IMR-90 (cell line): ENCODE measurements around the gene SKAP1. TPM values are rescaled to one million over a fixed set of nuclear protein-coding genes. Genes with fewer than 3 reads are reported as not detected.

Experiments used
- ATAC-seq: fragments of 200-7000 bp; cut with Tn5 transposase; 2 replicates; pipeline ENCODE4 v1.9.1; 2020; ENCODE audit warnings: low read depth, mild to moderate bottlenecking, moderate library complexity
- BruUV-seq: library from RNA; stranded (reverse); fragments of 400-500 nt; replicated peaks from 2 replicates; lab custom pipeline; 2021; lab: Mats Ljungman, UMichigan
- CTCF ChIA-PET: fragments of 300-600 bp; formaldehyde crosslinking; extraction: SDS; loops from one replicate; lab custom pipeline; 2021; ENCODE audit warnings: antibody characterized with exemption; lab: Yijun Ruan, JAX
- POLR2A ChIA-PET: fragments of 300-600 bp; sonication (Branson Sonifier 250); formaldehyde crosslinking; loops from one replicate; lab custom pipeline; 2022; ENCODE audit warnings: antibody characterized with exemption; ENCODE audit not compliant: unreplicated experiment; lab: Charles Lee
- DNase-seq: peaks from one replicate; pipeline ENCODE4 v3.0.0; 2013
- H2AFZ ChIP-seq: replicated peaks from 2 replicates; pipeline ENCODE3; 2013; ENCODE audit warnings: low read length, mild to moderate bottlenecking; ENCODE audit not compliant: poor library complexity
- H2AK5ac ChIP-seq: 2 replicates; pipeline ENCODE4 v1.6.1; 2013; ENCODE audit warnings: low read depth, low read length, inconsistent platforms
- H2AK9ac ChIP-seq: replicated peaks from 2 replicates; pipeline ENCODE3; 2013; ENCODE audit warnings: mild to moderate bottlenecking, low read depth, low read length, moderate library complexity; ENCODE audit not compliant: poor library complexity
- H2BK120ac ChIP-seq: 2 replicates; pipeline ENCODE4 v1.6.1; 2013; ENCODE audit warnings: low read depth, low read length, inconsistent platforms
- H2BK15ac ChIP-seq: 3 replicates; pipeline ENCODE4 v1.6.1; 2013; ENCODE audit warnings: low read depth, low read length, inconsistent platforms
- H2BK20ac ChIP-seq: 2 replicates; pipeline ENCODE4 v1.6.1; 2013; ENCODE audit warnings: low read depth, mild to moderate bottlenecking, inconsistent platforms, low read length, moderate library complexity
- H2BK5ac ChIP-seq: 2 replicates; pipeline ENCODE4 v1.6.1; 2013; ENCODE audit warnings: mild to moderate bottlenecking, low read depth, low read length, inconsistent platforms; ENCODE audit not compliant: poor library complexity, severe bottlenecking
- H3K14ac ChIP-seq: replicated peaks from 2 replicates; pipeline ENCODE4 v1.6.1; 2013; ENCODE audit warnings: low read depth, low read length, inconsistent platforms
- H3K18ac ChIP-seq: 2 replicates; pipeline ENCODE4 v1.6.1; 2013; ENCODE audit warnings: low read depth, low read length, control low read depth
- H3K23ac ChIP-seq: 2 replicates; pipeline ENCODE4 v1.6.1; 2013; ENCODE audit warnings: low read depth, low read length, inconsistent platforms
- H3K27ac ChIP-seq: 2 replicates; pipeline ENCODE4 v1.5.1; 2013; ENCODE audit warnings: mild to moderate bottlenecking, control low read depth, low read length; ENCODE audit not compliant: insufficient read depth
- H3K27me3 ChIP-seq: 2 replicates; pipeline ENCODE4 v1.6.1; 2013; ENCODE audit warnings: low read length; ENCODE audit not compliant: control insufficient read depth, insufficient read depth
- H3K36me3 ChIP-seq: 2 replicates; pipeline ENCODE4 v1.6.1; 2013; ENCODE audit warnings: low read length, mixed read lengths; ENCODE audit not compliant: control insufficient read depth, insufficient read depth
- H3K4ac ChIP-seq: 2 replicates; pipeline ENCODE4 v1.6.1; 2013; ENCODE audit warnings: low read depth, low read length, inconsistent platforms
- H3K4me1 ChIP-seq: 2 replicates; pipeline ENCODE4 v1.6.1; 2013; ENCODE audit warnings: low read length, mixed read lengths; ENCODE audit not compliant: control insufficient read depth, insufficient read depth
- H3K4me2 ChIP-seq: 2 replicates; pipeline ENCODE4 v1.6.1; 2013; ENCODE audit warnings: low read depth, mild to moderate bottlenecking, control low read depth, low read length, moderate library complexity
- H3K4me3 ChIP-seq: 2 replicates; pipeline ENCODE4 v1.5.1; 2013; ENCODE audit warnings: low read depth, mild to moderate bottlenecking, control low read depth, low read length, moderate library complexity; ENCODE audit not compliant: insufficient read depth
- H3K56ac ChIP-seq: 2 replicates; pipeline ENCODE4 v1.6.1; 2013; ENCODE audit warnings: low read length, inconsistent platforms; ENCODE audit not compliant: insufficient read depth; ENCODE audit errors: extremely low read depth
- H3K79me1 ChIP-seq, 2 experiments: 2 replicates each; pipeline ENCODE4 v1.6.1; 2013; ENCODE audit warnings: low read length in 2 of 2, inconsistent platforms in 1 of 2, low read depth in 1 of 2
- H3K9ac ChIP-seq: 2 replicates; pipeline ENCODE4 v1.6.1; 2013; ENCODE audit warnings: low read depth, low read length, control low read depth
- H3K9me1 ChIP-seq: 2 replicates; pipeline ENCODE4 v1.6.1; 2013; ENCODE audit warnings: low read length, inconsistent platforms; ENCODE audit not compliant: insufficient read depth
- H3K9me3 ChIP-seq: 2 replicates; pipeline ENCODE4 v1.6.1; 2013; ENCODE audit warnings: low read length; ENCODE audit not compliant: control insufficient read depth, insufficient read depth
- H4K20me1 ChIP-seq: 2 replicates; pipeline ENCODE4 v1.6.1; 2013; ENCODE audit warnings: low read length, inconsistent platforms; ENCODE audit not compliant: insufficient read depth
- H4K5ac ChIP-seq: 2 replicates; pipeline ENCODE4 v1.6.1; 2013; ENCODE audit warnings: mild to moderate bottlenecking, low read depth, low read length, control low read depth
- H4K8ac ChIP-seq, 2 experiments: 2 replicates each; pipeline ENCODE4 v1.6.1; 2013; ENCODE audit warnings: low read depth in 2 of 2, low read length in 2 of 2, control low read depth in 1 of 2, inconsistent platforms in 1 of 2
- H4K91ac ChIP-seq: 2 replicates; pipeline ENCODE4 v1.6.1; 2013; ENCODE audit warnings: low read depth, low read length, inconsistent platforms; ENCODE audit not compliant: insufficient read depth
- CHD1 ChIP-seq: IDR thresholded peaks from 2 replicates; pipeline ENCODE4 v1.6.1; 2012; ENCODE audit warnings: low read depth, low read length, improper control_type of control experiment
- RAD21 ChIP-seq: IDR thresholded peaks from 2 replicates; pipeline ENCODE4 v1.6.1; 2012; ENCODE audit warnings: low read length, improper control_type of control experiment
- SMC3 ChIP-seq: fragments of 150-350 bp; IDR thresholded peaks from 2 replicates; pipeline ENCODE4 v1.6.1; 2016; ENCODE audit warnings: low read depth, mild to moderate bottlenecking, antibody characterized with exemption, low read length, moderate library complexity
- dilution Hi-C: fragments of 300-500 bp; cut with HindIII; formaldehyde crosslinking; loops from one replicate; pipeline ENCODE4 v1.14.3; 2018; ENCODE audit warnings: low sequenced_read_pairs; ENCODE audit not compliant: unreplicated experiment
- in situ Hi-C: fragments of 300-500 bp; cut with MboI; formaldehyde crosslinking; loops from 3 replicates; pipeline ENCODE4 v1.14.3; 2019; ENCODE audit warnings: low sequenced_read_pairs, inconsistent platforms, mixed read lengths
- intact Hi-C: fragments of 100-400 bp; cut with micrococcal nuclease; formaldehyde crosslinking; loops from 2 replicates; pipeline ENCODE4 v1.10.0; 2022
- polyA plus RNA-seq, 3 experiments: library from polyadenylated mRNA; depleted of rRNA; stranded (reverse); fragments of >200 nt; gene quantifications; 2 replicates each; pipeline ENCODE4 v1.2.3, GENCODE V29; 2012; ENCODE audit warnings: low replicate concordance in 1 of 3
- total RNA-seq: library from RNA; depleted of rRNA; stranded (reverse); fragments of >200 nt; gene quantifications from 2 replicates; pipeline ENCODE4 v1.2.3, GENCODE V29; 2012
- TF ChIP-seq, protein P1 (sequence below): fragments of 150-350 bp; IDR thresholded peaks from 2 replicates; pipeline ENCODE4 v1.6.1; 2017; ENCODE audit warnings: mild to moderate bottlenecking, antibody characterized with exemption, low read length, low read depth
- TF ChIP-seq, protein P2 (sequence below): conservative IDR thresholded peaks from 2 replicates; pipeline ENCODE4 v1.5.1; 2012; ENCODE audit warnings: mild to moderate bottlenecking, low read depth, low read length, improper control_type of control experiment

Gene SKAP1
- total and polyA plus RNA-seq, 2 of the 4 experiments (the other 2 are of a cell fraction), result not detected

DNA sequence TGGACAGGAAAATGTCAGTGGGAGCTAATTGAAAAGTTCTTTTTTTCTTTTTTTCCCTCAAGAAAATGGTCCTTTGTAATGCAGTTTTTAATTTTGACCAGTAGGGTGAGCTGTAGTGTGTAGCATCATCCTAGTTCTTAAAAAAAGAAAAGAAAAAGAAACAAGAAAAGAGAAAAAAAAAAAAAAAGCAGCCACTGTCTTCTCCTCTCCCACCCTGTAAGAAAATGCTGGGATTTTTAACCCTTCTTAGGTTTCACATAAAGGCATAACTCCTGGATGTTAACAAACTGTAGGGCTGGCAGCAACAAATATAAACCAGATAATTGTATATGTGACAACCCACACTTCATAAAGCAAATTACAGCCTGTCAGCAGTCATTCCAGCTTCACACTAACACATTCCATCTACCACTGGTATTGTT lies 78.1 kb downstream of the SKAP1 start:
- no peak overlapping the region for H3K14ac ChIP-seq
- no peaks in the 10 kb centered on the region for H3K36me3 ChIP-seq
- no peak overlapping the region for H2AK9ac ChIP-seq
- no peaks in the 10 kb centered on the region for H3K79me1 ChIP-seq
- intact Hi-C loops, result loop anchor here (2.0 kb wide), 2 partner anchors 141 to 189 kb away; no protein-coding TSS in a partner anchor
- no peaks in the 10 kb centered on the region for H4K20me1 ChIP-seq
- BruUV-seq, result no TSS peak
- H3K23ac ChIP-seq, result no peak overlapping the region
- dilution Hi-C loops, result no loop called here
- H2BK120ac ChIP-seq, result no peak overlapping the region
- H3K4me1 ChIP-seq, result 0 out of 2 replicates have a peak, but pooled peaks cover 1% of the 10 kb centered on the region
- H3K4ac ChIP-seq, result no peak overlapping the region
- H3K27me3 ChIP-seq, result peaks cover 32% of the 10 kb centered on the region
- no peak overlapping the region for H3K27ac ChIP-seq
- H3K9ac ChIP-seq, result no peak overlapping the region
- in situ Hi-C loops, result loop anchor here (10.0 kb wide), 1 partner anchor 193 kb away; the partner anchor contains the start of gene HOXB2
- no peak overlapping the region for H3K56ac ChIP-seq
- H2BK15ac ChIP-seq, result no peak overlapping the region
- H2AK5ac ChIP-seq, result no peak overlapping the region
- H3K18ac ChIP-seq, result no peak overlapping the region
- H3K9me1 ChIP-seq, result no peaks in the 10 kb centered on the region
- H4K5ac ChIP-seq, result no peak overlapping the region
- ChIA-PET CTCF (interaction anchor here (0.6 to 2.4 kb wide), 15 partner anchors 11 to 261 kb away, joined by 3 to 15 read pairs (median 5); partner anchors contain the start of gene HOXB5), POLR2A (interaction anchor here (1.0 kb wide), 1 partner anchor 242 kb away, joined by 4 read pairs; no protein-coding TSS in a partner anchor)
- no peak overlapping the region for H3K4me3 ChIP-seq
- H3K9me3 ChIP-seq, result peaks cover 6% of the 10 kb centered on the region; the same call in 1 of the 2 replicates
- H4K8ac ChIP-seq, result no peak overlapping the region
- peak; percentile 61 for TF ChIP-seq SMC3
- TF ChIP-seq, protein P1, sequence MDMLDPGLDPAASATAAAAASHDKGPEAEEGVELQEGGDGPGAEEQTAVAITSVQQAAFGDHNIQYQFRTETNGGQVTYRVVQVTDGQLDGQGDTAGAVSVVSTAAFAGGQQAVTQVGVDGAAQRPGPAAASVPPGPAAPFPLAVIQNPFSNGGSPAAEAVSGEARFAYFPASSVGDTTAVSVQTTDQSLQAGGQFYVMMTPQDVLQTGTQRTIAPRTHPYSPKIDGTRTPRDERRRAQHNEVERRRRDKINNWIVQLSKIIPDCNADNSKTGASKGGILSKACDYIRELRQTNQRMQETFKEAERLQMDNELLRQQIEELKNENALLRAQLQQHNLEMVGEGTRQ, result no peak
- TF ChIP-seq, protein P2, sequence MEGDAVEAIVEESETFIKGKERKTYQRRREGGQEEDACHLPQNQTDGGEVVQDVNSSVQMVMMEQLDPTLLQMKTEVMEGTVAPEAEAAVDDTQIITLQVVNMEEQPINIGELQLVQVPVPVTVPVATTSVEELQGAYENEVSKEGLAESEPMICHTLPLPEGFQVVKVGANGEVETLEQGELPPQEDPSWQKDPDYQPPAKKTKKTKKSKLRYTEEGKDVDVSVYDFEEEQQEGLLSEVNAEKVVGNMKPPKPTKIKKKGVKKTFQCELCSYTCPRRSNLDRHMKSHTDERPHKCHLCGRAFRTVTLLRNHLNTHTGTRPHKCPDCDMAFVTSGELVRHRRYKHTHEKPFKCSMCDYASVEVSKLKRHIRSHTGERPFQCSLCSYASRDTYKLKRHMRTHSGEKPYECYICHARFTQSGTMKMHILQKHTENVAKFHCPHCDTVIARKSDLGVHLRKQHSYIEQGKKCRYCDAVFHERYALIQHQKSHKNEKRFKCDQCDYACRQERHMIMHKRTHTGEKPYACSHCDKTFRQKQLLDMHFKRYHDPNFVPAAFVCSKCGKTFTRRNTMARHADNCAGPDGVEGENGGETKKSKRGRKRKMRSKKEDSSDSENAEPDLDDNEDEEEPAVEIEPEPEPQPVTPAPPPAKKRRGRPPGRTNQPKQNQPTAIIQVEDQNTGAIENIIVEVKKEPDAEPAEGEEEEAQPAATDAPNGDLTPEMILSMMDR, result peak; percentile 78
- no peak for TF ChIP-seq CHD1
- peak; percentile 77 for TF ChIP-seq RAD21
- no peak overlapping the region for H2AFZ ChIP-seq
- no peak overlapping the region for H2BK5ac ChIP-seq
- peak; percentile 63 for ATAC-seq
- peak; percentile 67 for DNase-seq
- H3K4me2 ChIP-seq, result peak overlapping the region; percentile 62; the same call in 1 of the 2 replicates
- no peak overlapping the region for H4K91ac ChIP-seq
- H2BK20ac ChIP-seq, result no peak overlapping the region
